GM10847 (cell line): Measurements from ENCODE around the gene ZNHIT1.

ENCODE experiments used
- POLR2A ChIP-seq: IDR thresholded peaks from 2 replicates; pipeline ENCODE4 v1.6.1; 2011; ENCODE audit not compliant: insufficient read length; ENCODE audit errors: extremely low read depth

Gene ZNHIT1

DNA sequence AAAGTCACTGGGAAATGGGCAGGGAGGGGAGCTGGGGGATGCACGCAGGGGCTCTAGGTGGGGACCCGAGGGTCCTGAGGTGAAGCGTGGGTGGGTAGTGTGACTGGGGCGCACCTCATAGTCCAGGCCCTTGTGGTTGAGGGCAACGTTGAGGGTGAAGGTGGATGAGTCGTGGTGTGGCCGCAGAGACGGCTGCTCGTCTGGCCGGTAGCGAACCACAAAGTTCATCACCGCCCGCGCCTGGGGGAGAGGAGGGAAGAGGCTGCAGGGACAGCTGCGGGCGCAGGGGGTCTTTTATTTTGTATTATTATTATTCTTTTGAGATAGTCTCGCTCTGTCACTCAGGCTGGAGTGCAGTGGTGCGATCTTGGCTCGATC is 11.3 kb upstream of the ZNHIT1 start:
- TF ChIP-seq POLR2A = no peak

DNA sequence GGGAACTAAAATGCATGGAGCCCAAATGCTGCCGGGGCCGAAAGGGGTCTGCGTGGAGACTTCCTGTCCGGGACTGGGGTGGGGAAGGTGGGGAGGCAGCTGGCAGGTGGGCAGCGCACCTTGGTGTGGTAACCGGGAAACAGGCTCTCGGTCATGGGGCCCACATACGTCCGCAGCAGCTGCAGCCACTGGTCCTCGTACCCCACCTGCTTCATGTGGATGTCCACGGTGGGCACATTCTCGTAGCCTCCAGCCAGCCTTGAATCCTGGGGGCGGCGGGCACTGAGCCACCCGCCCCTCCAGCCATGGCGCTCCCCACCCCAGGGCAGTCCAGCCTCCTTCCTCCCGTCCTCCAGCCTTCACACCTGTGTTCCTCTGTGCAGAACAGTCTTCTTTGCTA is 10.5 kb upstream of the ZNHIT1 start:
- TF ChIP-seq POLR2A = no peak

DNA sequence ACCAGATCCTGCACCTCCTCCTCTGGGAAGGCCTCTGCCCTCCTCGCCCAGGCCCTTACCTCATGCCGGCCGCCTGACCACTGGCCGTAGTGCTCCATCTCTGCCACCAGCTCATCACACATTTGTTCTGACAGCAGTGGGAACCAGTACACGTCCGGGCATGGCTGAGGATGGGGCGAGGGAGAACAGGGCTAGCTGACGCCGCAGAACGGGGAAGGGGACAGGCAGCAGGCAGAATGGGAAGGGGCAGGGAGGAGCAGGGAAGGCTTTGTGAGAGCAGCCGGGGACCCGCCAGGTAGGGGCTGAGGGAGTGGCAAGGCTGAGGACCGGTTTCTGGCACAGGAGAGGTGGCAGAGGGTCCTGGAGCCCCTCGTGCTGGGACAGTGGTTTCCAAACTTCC is 9.2 kb upstream of the ZNHIT1 start:
- no peak for TF ChIP-seq POLR2A

DNA sequence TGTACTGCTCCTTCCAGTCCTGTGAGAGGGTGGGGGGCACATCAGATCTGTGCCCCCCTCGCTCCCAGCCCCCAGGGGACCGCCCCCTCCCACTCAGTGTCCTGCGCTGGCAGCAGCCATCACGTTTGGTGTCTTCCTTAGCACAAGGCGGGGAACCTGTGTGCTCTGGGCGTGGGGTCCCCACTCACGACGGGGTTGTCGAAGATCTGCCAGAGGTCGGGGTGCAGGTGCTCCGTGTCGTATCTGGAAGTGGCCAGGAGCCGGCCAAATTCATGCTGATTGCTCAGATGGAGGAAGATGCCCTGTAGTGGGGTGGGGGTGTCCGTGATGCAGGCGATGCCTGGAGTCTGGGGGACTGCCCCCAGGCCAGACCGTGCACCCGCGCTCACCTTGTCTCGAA is 7.8 kb upstream of the ZNHIT1 start:
- TF ChIP-seq POLR2A = no peak

DNA sequence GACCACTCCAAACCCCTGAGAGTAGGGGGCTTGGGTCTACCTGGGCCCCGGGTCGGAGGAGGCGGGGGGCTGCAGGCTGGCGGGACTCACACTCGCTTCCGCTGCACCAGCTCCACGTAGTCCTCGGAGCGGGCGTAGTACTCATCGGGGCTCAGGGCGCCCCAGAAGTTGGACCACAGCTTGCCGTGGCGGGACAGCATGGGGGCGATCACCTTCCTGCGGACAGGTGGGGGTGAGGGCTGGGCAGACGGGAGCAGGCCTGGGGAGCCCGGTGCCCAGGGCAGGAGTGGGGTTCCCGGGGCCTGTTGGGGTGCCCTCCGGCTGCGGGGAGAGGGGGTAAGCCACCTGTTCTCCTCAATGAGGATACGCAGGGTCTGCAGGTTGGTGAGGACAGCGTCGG is 6.5 kb upstream of the ZNHIT1 start:
- no peak for TF ChIP-seq POLR2A

DNA sequence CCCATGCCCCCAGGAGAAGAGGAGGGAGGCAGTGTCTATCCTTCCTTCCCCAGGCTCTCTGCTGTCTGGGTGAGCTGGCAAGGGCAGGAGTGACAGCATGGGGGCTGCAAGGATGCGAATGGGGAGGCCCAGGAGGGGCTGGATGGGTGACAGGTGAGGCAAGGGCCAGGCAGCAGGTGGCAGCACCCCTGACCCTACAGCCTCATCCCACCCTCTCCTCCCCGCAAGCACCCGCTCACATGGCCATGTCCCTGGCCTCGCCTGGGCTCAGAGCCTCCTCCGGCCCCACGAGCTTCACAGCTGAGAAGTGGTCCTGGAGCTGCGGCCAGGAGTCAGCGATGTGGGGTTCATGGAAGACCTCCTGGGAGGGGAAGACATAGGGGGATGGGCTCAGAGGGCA is 6.0 kb upstream of the ZNHIT1 start:
- TF ChIP-seq POLR2A = no peak

DNA sequence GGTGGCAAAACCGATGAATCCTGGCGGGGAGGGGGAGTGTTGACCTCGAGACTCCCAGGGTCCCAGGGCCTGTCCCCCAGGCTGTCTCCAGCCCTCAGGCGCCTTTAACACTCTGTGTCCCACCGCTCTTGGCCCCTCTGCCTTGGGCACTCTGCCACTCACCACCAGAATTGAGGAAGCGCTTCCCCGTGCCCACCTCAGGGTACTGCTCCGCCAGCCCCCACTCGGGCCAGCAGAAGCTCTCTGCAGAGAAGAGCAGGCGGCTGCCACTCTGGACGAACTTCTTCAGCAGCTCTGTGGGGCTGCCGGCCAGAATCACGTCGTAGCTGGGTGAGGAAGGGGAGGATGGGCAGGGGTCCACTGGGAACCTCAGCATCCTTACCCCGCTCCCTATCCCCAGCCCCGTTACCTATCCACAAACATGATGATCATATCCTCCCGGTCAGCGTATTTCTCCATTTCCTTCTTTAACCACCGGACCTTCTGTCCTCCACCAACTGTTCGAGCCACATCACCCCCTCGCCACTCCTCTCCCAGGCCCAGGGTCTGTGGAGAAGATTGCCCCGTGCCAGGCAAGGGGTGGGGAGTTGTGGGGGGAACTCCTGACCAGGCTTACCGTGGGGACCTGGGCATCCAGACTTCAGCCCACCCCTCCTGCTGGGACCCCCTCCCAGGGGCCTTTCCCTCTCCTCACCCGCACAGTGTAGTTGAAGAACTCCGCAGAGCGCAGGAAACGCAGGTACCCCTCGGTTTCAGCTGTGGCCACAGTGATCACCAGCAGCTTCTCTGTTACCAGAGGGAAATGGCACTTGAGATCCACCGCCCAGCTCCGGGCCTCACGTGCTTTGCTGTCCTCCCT is 1.7 kb upstream of the ZNHIT1 start:
- TF ChIP-seq POLR2A = no peak

DNA sequence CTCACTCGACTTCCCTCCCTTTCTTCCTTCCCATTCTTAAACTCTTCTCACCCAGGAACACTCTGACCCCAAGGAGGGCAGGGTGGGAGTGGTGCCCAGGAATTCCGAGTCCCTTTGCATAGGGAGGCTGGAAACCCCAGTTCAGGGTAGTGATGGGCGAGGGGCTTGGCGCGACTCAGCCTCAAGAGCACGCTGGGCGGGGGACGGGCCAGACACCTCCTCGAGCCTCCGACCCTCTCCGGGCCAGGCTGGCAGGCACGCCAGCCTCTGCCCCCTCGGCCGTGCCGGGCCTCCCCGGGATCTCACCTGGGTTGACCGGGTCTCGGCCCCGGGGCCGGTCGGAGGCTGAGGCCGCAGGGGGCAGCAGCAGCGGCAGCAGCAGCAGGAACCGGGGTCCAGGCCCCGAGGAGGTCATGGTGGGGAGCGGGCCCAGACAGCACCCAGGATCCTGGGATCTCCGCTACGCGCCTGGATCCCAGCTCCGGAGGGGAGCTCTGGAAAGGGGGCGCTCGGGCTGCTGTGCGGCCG is 1.0 kb upstream of the ZNHIT1 start:
- no peak for TF ChIP-seq POLR2A

DNA sequence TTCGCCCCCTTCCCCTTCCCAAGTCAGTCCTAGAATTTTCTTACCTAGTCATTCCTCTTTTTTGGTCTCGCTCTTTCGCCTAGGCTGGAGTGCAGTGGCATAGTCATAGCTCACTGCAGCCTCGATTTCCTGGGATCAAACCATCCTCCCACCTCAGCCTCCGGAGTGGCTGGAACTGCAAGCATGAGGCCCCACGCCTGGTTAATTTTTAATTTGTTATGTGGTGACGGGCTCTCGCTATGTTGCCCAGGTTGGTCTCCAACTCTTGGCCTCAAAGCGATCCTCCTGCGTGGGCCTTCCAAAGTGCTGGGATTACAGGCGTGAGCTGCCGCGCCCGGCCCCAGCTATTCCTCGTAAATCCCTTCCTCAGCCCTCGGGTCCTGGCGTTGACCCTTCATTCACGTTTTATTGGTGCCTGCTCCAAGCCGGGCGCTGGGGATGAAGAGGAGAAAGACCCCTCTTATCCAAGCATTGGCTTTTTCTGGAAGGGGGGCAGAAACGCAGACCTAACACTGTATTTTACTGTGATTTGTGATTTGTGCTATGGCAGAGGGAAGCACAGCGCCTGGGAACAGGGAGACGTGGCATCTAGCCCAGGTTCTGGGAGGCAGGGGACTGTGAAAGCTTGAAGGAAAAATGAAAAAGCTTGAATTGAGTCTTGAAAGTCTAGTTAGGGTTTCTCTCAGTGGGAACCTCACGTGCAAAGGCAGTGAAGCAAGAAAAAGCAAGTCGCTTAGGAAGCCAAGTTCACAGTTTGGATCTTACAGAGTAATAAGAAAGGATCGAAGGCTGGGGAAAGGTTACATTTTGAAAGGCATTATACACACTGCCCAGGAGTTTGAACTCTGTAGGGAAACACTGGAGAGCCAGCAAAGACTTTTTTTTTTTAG is 516 bp downstream of the ZNHIT1 start:
- no peak for TF ChIP-seq POLR2A

DNA sequence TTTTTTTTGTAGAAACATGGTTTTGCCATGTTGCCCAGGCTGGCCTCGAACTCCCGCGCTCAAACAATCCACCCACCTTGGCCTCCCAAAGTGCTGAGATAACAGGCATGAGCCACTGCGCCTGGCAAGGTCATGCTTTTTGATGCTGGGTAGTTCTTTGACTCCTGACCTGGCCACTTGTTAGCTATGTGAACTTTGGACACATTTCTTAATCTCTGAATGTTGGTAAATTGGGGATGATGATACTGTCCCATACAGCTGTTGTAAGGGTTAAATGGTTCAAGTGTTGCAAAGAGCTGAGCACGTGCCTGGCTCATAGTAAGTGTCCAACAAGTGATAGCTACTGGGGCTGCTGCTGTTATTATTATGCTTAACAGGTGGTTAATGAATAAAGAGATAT is 2.3 kb downstream of the ZNHIT1 start:
- no peak for TF ChIP-seq POLR2A

DNA sequence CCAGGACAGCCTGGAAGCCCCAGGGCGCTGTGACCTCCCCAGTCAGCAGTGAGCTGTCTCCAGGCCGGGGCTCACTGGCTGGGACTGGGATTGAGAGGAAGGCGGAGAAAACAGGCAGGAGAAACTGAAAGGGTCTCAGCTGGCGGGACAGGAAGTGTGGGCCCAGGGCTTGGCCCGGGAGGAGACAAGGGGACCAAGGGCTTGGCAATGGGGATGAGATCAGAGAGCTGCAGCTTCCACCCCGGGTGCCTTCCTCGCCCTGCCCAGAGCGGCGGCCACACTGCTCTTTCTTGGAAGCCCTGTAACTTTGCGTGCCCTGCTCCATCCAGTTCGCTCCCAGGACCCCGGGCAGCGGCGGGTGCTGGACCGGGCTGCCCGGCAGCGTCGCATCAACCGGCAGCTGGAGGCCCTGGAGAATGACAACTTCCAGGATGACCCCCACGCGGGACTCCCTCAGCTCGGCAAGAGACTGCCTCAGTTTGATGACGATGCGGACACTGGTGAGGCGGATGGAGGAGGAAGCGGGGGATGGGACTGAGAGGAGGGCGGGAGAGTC is 4.4 kb downstream of the ZNHIT1 start:
- no peak for TF ChIP-seq POLR2A

DNA sequence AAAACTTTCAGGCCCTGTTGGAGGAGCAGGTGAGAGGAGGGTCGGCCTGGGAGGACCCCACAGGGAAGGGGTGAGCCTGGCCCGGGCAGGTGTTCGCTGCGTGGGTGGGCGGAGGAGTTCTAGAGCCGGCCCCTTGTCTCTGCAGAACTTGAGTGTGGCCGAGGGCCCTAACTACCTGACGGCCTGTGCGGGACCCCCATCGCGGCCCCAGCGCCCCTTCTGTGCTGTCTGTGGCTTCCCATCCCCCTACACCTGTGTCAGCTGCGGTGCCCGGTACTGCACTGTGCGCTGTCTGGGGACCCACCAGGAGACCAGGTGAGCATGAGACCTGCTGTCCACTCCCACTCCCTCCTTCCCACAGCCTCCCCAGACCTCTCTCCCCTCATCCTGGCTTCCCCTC is 5.6 kb downstream of the ZNHIT1 start:
- TF ChIP-seq POLR2A = no peak

DNA sequence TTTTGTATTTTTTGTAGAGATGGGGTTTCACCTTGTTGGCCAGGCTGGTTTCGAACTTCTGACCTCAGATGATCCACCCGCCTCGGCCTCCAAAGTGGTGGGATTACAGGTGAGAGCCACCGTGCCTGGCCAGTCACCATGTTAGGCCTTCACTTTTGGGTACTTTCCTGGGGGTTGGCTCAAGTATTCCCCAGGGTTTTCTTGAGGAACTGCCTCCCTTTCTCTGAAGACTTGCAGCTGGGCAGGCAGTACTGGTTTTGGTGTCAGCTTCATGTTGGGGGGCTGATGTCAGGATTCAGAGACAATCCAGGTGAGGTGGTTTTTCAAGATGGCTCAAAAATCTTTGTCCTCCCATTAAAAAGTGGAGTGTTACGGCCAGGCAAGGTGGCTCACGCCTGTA is 7.7 kb downstream of the ZNHIT1 start:
- no peak for TF ChIP-seq POLR2A

DNA sequence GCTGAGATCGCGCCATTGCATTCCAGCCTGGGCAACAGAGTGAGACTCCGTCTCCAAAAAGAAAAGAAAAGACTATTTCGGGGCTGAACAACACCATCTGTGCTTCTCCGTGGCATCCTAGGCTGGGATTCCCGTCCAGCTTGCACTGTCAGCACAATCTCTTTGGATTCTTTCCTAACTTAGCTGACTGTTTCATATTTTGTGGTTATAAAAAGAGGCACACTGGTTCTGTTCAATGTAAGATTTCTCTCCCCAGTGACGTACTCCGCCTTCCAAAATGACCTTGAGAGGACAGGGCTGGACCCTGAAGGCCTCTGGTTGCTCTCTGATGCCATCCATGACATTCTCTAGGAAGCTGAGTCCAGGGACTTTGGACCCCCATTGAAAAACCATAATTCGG is 8.8 kb downstream of the ZNHIT1 start:
- TF ChIP-seq POLR2A = no peak

DNA sequence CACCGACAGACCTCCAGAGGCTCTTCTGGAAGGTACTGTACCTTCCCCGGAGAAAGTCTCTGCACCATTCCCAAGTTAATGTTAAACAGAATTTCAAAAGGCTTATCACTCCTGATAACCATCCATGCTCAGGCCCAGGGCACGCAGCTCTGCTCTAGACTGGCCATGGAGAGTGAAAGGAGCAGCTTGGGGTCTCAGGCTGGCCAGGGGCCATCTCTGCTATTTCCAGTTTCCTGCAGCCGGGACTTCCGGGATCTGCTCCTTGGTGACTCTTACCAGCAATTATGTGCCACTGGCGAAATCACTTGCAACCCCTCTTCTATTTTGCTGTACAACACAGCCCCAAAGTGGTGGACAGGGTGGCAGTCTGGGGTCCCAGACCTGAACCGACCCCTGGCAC is 13.7 kb downstream of the ZNHIT1 start:
- TF ChIP-seq POLR2A = no peak
